CD14-positive monocyte (primary cell): ENCODE results near the gene C3orf49. TPM values are rescaled to one million over a fixed set of nuclear protein-coding genes. Genes with fewer than 3 reads are reported as not detected.

Experiments
- DNase-seq, 3 donors: peaks; one replicate each; pipeline ENCODE4 v3.0.0-alpha.2; 2011 to 2022
- H2AFZ ChIP-seq: 2 replicates; pipeline ENCODE4 v1.6.0; 2012; ENCODE audit warnings: mild to moderate bottlenecking, low read depth, low read length, inconsistent platforms; ENCODE audit not compliant: insufficient read depth, poor library complexity, severe bottlenecking
- H3K27ac ChIP-seq, 2 donors: 1 replicate in 1 of 2; 2 replicates in 1 of 2; pipeline ENCODE4 v1.5.1; 2012 to 2013; ENCODE audit warnings: low read length in 2 of 2, control low read depth in 1 of 2, inconsistent platforms in 1 of 2, low read depth in 1 of 2, mild to moderate bottlenecking in 1 of 2
- H3K27me3 ChIP-seq, 2 donors: one replicate each; pipeline versions ENCODE4 v1.6.0 to v1.6.1; 2011 to 2013; ENCODE audit warnings: low read length in 2 of 2; ENCODE audit not compliant: control insufficient read depth in 2 of 2, insufficient read depth in 2 of 2
- H3K36me3 ChIP-seq, 2 donors: replicated peaks in 1 of 2; 1 replicate in 1 of 2; 2 replicates in 1 of 2; pipeline versions ENCODE4 v1.5.1 to v1.6.1; 2012 to 2013; ENCODE audit warnings: low read length in 2 of 2, control low read depth in 1 of 2, inconsistent platforms in 1 of 2, mild to moderate bottlenecking in 1 of 2; ENCODE audit not compliant: insufficient read depth in 2 of 2, control insufficient read depth in 1 of 2
- H3K4me1 ChIP-seq, 2 donors: 1 replicate in 1 of 2; 2 replicates in 1 of 2; pipeline versions ENCODE4 v1.5.1 to v1.6.1; 2012 to 2013; ENCODE audit warnings: low read length in 2 of 2, control low read depth in 1 of 2, inconsistent platforms in 1 of 2, mild to moderate bottlenecking in 1 of 2, moderate library complexity in 1 of 2; ENCODE audit not compliant: insufficient read depth in 2 of 2, control insufficient read depth in 1 of 2
- H3K4me2 ChIP-seq: replicated peaks from 2 replicates; pipeline ENCODE3; 2012; ENCODE audit warnings: low read length, moderate library complexity, mild to moderate bottlenecking; ENCODE audit not compliant: poor library complexity, severe bottlenecking; ENCODE audit errors: extremely low read depth
- H3K4me3 ChIP-seq, 3 experiments: fragments of 200-600 bp in 1 of 3; sonication (generic) in 1 of 3; replicated peaks in 1 of 3; 1 replicate in 2 of 3; 2 replicates in 1 of 3; pipeline ENCODE4 v1.5.1; 2011 to 2013; ENCODE audit warnings: low read length in 3 of 3, mild to moderate bottlenecking in 3 of 3, control low read depth in 2 of 3, low read depth in 2 of 3, inconsistent platforms in 1 of 3, moderate library complexity in 1 of 3
- H3K79me2 ChIP-seq: 2 replicates; pipeline ENCODE4 v1.6.0; 2012; ENCODE audit warnings: mild to moderate bottlenecking, control low read depth, inconsistent platforms, low read length, moderate library complexity; ENCODE audit not compliant: insufficient read depth
- H3K9ac ChIP-seq: 2 replicates; pipeline ENCODE4 v1.6.0; 2017; ENCODE audit warnings: low read length, mild to moderate bottlenecking; ENCODE audit not compliant: insufficient read depth, poor library complexity, severe bottlenecking
- H3K9me3 ChIP-seq, 2 donors: replicated peaks in 1 of 2; 1 replicate in 1 of 2; 2 replicates in 1 of 2; pipeline versions ENCODE4 v1.5.1 to v1.6.1; 2012 to 2013; ENCODE audit warnings: low read length in 2 of 2, control low read depth in 1 of 2; ENCODE audit not compliant: control insufficient read depth in 1 of 2, insufficient read depth in 1 of 2
- H4K20me1 ChIP-seq: 2 replicates; pipeline ENCODE4 v1.6.0; 2012; ENCODE audit warnings: mild to moderate bottlenecking, low read length, control low read depth, moderate library complexity; ENCODE audit not compliant: insufficient read depth
- H3K27ac Mint-ChIP-seq, 7 donors: one replicate each; pipeline ENCODE4 v1.8.0; 2020; ENCODE audit warnings: mild to moderate bottlenecking in 7 of 7, mixed read lengths in 7 of 7, moderate library complexity in 6 of 7, inconsistent platforms in 2 of 7
- H3K27me3 Mint-ChIP-seq, 3 donors: one replicate each; pipeline ENCODE4 v1.8.0; 2021 to 2022; ENCODE audit warnings: low read depth in 3 of 3, mild to moderate bottlenecking in 3 of 3, mixed read lengths in 3 of 3, moderate library complexity in 3 of 3, inconsistent platforms in 1 of 3
- H3K36me3 Mint-ChIP-seq, 2 donors: one replicate each; pipeline ENCODE4 v1.8.0; 2020; ENCODE audit warnings: mixed read lengths in 2 of 2, inconsistent platforms in 1 of 2, mild to moderate bottlenecking in 1 of 2
- H3K4me1 Mint-ChIP-seq: one replicate; pipeline ENCODE4 v1.8.0; 2020; ENCODE audit warnings: mild to moderate bottlenecking, mixed read lengths
- H3K4me3 Mint-ChIP-seq, 2 donors: one replicate each; pipeline ENCODE4 v1.8.0; 2020; ENCODE audit warnings: mild to moderate bottlenecking in 2 of 2, mixed read lengths in 2 of 2, moderate library complexity in 1 of 2
- H3K9me3 Mint-ChIP-seq, 7 donors: one replicate each; pipeline ENCODE4 v1.8.0; 2020 to 2022; ENCODE audit warnings: mixed read lengths in 7 of 7, mild to moderate bottlenecking in 6 of 7, moderate library complexity in 6 of 7, inconsistent platforms in 2 of 7
- WGBS: methylation state at CpG from one replicate; pipeline ENCODE4 v1.1.5; 2013; ENCODE audit warnings: missing lambda C conversion rate; ENCODE audit not compliant: insufficient coverage; 5-methylcytosine and 5-hydroxymethylcytosine counted together
- intact Hi-C, 2 donors: fragments of 100-400 bp; cut with micrococcal nuclease; formaldehyde crosslinking; loops; one replicate each; pipeline versions ENCODE4 v1.15.0 to v1.15.1; 2023
- polyA plus RNA-seq, 3 donors: library from polyadenylated mRNA; depleted of rRNA in 1 of 3; unstranded in 2 of 3; stranded (reverse) in 1 of 3; fragments of 300-500 nt in 2 of 3; fragments of >200 nt in 1 of 3; fragmentation: Illumina TruSeq in 2 of 3; gene quantifications; 1 replicate in 2 of 3; 2 replicates in 1 of 3; pipeline ENCODE4 v1.2.3, GENCODE V29; 2012 to 2021
- TF ChIP-seq, protein P1 (sequence below): fragments of 200-600 bp; IDR thresholded peaks from one replicate; pipeline ENCODE4 v1.8.0; 2022; ENCODE audit warnings: antibody characterized with exemption, mild to moderate bottlenecking

C3orf49 gene
- polyA plus RNA-seq, 3 donors: not detected

- intact Hi-C loops: no loop called here
- peaks cover 70% of the 10 kb centered on the region for H3K79me2 ChIP-seq
- no peak overlapping the region for H2AFZ ChIP-seq
- H3K27ac ChIP-seq: peak overlapping the region in 1 of 2 donors; percentile 36
- H3K9me3 Mint-ChIP-seq: peaks cover 0 to 1% (median 0%) of the 10 kb centered on the region in 7 donors
- H3K4me3 ChIP-seq: no peak overlapping the region
- H3K27me3 ChIP-seq: no peaks in the 10 kb centered on the region
- TF ChIP-seq, protein P1, sequence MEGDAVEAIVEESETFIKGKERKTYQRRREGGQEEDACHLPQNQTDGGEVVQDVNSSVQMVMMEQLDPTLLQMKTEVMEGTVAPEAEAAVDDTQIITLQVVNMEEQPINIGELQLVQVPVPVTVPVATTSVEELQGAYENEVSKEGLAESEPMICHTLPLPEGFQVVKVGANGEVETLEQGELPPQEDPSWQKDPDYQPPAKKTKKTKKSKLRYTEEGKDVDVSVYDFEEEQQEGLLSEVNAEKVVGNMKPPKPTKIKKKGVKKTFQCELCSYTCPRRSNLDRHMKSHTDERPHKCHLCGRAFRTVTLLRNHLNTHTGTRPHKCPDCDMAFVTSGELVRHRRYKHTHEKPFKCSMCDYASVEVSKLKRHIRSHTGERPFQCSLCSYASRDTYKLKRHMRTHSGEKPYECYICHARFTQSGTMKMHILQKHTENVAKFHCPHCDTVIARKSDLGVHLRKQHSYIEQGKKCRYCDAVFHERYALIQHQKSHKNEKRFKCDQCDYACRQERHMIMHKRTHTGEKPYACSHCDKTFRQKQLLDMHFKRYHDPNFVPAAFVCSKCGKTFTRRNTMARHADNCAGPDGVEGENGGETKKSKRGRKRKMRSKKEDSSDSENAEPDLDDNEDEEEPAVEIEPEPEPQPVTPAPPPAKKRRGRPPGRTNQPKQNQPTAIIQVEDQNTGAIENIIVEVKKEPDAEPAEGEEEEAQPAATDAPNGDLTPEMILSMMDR: no peak
- peaks cover 18 to 49% of the 10 kb centered on the region in 2 donors for H3K36me3 ChIP-seq
- peaks cover 0 to 24% of the 10 kb centered on the region in 2 donors for H3K4me1 ChIP-seq
- peak overlapping the region in 1 of 7 donors; percentile 1 for H3K27ac Mint-ChIP-seq
- H3K9me3 ChIP-seq: no peaks in the 10 kb centered on the region
- peaks cover 76% of the 10 kb centered on the region for H4K20me1 ChIP-seq
- no peak for DNase-seq
- H3K4me1 Mint-ChIP-seq: peaks cover 21% of the 10 kb centered on the region
- peaks cover 0 to 2% (median 0%) of the 10 kb centered on the region in 3 donors for H3K27me3 Mint-ChIP-seq
- WGBS: no CpG with 5 or more reads among the region's 1 CpG
- H3K4me2 ChIP-seq: no peak overlapping the region
- H3K4me3 Mint-ChIP-seq: no peak overlapping the region
- H3K36me3 Mint-ChIP-seq: peaks cover 35 to 46% of the 10 kb centered on the region in 2 donors
- H3K9ac ChIP-seq: no peak overlapping the region
Observed at GRCh38 chr3:63896332-63897030, 77.4 kb downstream of the C3orf49 start.

Other genes with a start within 250 kb of the C3orf49 start
- gene SNTN, start 166.6 kb upstream of the C3orf49 start, polyA plus RNA-seq: not detected
- gene THOC7, start 44.5 kb downstream of the C3orf49 start, polyA plus RNA-seq: 10 to 100 TPM; 22.2 to 74.8 (median 70.1) TPM
- 10 to 100 TPM in 1 of 3 donors, 1 to 10 TPM in 2; 2.7 to 29.5 (median 3.2) TPM for gene ATXN7, start 44.6 kb downstream of the C3orf49 start, polyA plus RNA-seq
- not detected for gene SCAANT1, start 93.1 kb downstream of the C3orf49 start, polyA plus RNA-seq
- 100 to 1,000 TPM in 2 of 3 donors, 10 to 100 TPM in 1; 54.6 to 135 (median 101) TPM for gene PSMD6, start 204.2 kb downstream of the C3orf49 start, polyA plus RNA-seq